GM12892 (cell line): ENCODE data around the gene OR5K2.

Experiments
- POLR2A ChIP-seq: IDR thresholded peaks from 2 replicates; pipeline ENCODE4 v1.6.1; 2011; ENCODE audit warnings: low read depth, low read length, control low read depth
- POLR2AphosphoS5 ChIP-seq: IDR thresholded peaks from 2 replicates; pipeline ENCODE4 v1.6.1; 2011; ENCODE audit warnings: low read depth, low read length, control low read depth
- TAF1 ChIP-seq: IDR thresholded peaks from 2 replicates; pipeline ENCODE4 v1.6.1; 2011; ENCODE audit warnings: low read depth, mild to moderate bottlenecking, control low read depth, low read length, borderline replicate concordance

- peak; percentile 75 for TF ChIP-seq POLR2A
- no peak for TF ChIP-seq TAF1
- peak; percentile 88 for TF ChIP-seq POLR2AphosphoS5
Observed at GRCh38 chr3:98529856-98530459, 32.5 kb downstream of the OR5K2 start.
